ENCODE results near the gene SYNGR4.

The SYNGR4 gene

DNA sequence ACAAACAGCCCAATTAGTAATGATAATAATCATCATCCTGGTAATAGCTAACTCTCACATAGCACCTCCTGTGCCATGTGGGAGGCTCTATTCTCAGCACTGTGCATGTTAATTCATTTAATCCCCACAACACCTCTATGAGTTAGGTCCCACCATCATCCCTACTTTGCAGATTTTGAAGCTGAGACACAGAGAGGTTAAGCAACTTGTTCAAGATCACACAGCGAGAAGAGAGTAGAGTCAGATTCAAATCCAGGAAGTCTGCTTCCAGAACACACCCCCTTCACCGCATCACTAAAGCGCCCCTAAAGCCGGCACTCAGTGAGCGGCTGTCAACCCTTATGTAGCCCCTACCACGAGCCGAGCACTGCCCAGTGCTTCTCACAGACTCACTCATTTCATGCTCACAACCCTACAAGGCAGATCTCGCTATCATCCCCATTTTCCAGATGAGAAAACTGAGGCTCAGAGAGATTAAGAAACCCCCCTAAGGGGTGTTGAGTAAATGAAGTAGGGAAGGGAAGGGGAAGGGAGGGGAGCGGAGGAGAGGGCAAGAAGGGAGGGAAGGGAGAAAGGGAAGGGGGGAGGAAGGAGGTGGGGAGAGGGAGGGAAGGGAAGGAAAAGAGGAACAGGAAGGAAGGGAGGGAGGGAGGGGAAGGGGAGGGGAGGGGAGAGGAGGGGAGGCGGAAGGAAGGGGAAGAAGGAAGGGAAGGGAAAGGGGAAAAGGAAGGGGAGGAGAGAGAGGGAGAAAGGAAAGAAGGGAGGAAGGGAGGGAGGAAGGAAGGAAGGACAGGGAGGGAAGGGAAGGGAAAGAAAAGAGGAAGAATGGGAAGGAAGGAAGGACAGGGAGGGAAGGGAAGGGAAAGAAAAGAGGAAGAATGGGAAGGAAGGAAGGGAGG is 22.4 kb upstream of the SYNGR4 start:
- no peak for DNase-seq (ENCODE audit: low read depth in 2 of 2)

DNA sequence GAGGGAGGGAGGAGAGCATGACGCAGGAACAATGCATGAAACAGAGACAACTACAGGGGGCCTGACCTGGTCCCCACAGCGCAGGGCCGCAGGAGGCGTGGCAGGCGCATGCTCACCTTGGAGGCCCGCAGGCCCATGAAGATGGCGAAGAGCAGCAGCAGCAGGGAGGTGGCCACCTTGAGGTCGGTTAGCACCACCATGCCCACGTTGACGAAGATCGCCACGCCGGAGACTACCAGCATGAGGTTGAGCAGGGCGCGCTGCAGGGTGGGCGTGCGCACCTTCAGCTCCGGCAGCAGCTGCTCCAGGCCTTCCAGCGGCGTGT is 21.8 kb upstream of the SYNGR4 start:
- no peak for DNase-seq (ENCODE audit: low read depth in 2 of 2)

DNA sequence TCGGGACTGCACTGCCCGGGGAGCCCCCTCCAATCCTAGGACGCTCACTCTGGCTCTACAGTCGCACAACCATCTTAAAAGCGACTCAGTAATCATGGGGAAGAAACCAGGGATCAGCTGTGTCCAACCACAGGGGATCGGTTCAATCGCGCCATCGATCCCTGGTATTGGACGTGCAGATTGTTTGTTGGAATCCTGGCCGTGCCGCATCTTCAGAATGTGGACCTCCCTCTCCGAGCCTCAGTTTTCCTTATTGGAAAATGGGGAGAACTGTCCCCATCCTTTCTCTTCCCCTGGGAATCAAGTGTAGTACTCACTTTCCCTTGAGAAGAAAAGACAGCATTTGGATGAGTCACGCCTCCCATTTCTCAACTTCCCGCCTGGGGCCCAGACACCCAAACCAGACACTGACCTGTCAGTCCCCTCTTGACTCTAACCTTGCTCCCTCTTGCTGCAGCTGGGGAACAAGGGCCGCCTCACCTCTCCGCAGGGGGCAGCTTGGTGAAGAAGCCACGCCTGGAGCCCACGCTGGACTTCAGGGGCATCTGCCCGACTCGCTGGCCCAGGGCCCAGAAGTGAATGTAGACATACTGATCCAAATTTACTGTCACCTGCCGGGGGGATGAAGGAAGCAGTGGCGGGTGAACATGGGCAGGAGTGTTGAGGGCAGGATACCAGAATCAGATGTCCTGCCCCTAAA is 21.2 kb upstream of the SYNGR4 start:
- no peak for DNase-seq (ENCODE audit: low read depth in 2 of 2)

DNA sequence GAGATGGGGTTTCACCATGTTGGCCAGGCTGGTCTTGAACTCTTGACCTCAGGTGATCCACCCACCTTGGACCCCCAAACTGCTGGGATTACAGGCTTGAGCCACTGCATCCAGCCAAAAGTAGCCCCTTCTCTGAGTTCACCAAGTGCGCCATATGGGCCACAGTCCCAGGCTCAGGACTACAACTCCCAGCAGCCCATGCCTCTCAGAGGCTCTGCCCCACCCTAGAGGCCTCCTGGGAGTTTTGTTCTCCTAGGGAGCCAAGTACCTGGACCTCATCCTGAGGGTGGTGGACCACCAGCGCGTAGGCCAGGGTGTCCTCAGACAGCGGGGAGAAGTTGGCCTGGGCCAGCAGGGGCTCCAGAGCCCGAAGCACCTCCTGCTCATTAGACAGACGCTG is 19.3 kb upstream of the SYNGR4 start:
- no peak for DNase-seq (ENCODE audit: low read depth in 2 of 2)

DNA sequence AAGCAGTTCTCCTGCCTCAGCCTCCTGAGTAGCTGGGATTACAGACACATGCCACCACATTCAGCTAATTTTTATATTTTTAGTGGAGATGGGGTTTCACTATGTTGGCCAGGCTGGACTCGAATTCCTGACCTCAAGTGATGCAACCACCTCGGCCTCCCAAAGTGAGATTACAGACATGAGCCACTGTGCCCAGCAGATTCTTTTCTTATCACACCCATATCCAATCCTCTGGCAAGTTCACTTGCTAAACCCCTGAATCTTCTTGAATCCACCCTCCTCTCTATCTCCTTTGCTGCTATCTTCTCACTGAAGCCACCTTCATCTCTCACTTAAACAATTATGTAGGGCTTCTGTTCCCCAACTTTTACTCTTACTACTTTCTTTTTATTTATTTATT is 18.0 kb upstream of the SYNGR4 start:
- no peak for DNase-seq (ENCODE audit: low read depth in 2 of 2)

DNA sequence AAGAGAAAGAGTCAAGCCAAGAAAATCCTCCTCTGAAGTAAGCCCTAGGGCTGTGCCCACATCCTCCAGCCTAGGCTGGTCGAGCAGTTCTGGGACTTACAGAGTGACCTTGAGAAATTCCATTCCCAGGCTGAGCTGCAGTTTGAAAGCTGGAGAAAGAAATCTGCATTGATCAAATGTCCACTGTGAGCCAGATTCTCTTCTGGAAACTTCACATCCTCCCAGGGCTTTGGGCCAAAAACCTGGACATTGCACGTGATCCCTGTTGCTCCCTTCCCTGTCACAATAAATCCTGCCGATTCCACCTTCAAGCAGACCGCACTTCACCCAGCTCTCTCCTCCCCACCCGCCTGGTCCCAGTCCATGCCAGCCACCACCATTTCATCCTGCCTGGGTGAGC is 16.1 kb upstream of the SYNGR4 start:
- DNase-seq (ENCODE audit: low read depth in 2 of 2) = no peak

DNA sequence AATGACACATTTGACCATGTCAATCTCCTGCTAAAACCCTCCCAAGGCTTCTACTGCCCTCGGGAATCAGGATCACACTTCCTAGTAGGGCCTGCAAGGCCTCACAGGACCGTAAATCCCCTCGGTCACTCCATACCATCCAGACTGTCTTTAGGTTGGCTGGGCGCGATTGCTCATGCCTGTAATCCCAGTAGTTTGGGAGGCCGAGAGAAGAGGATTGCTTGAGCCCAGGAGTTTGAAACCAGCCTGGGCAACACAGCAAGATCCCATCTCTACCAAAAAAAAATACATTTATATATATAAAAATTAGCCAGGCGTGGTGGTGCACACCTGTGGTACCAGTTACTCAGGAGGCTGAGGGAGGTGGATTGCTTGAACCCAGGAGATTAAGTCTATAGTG is 15.4 kb upstream of the SYNGR4 start:
- no peak for DNase-seq (ENCODE audit: low read depth in 2 of 2)

DNA sequence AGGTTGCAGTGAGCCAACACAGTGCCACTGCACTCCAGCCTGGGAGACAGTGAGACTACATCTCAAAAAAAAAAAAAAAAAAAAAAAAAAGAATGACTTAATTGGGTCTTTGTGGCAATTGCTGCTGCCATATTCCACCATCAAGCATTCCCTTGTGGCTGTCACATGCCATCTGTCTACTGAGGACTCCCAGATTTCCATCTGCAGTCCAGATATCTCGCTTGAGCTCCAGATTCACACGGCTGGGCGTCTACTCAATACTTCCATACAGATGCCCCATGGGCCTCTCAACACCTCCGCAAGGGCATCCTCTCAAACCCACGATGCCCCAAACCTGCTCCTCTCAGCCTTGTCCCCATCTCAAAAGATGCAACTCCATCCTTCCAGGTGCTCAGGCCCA is 13.3 kb upstream of the SYNGR4 start:
- DNase-seq (ENCODE audit: low read depth in 2 of 2) = no peak

DNA sequence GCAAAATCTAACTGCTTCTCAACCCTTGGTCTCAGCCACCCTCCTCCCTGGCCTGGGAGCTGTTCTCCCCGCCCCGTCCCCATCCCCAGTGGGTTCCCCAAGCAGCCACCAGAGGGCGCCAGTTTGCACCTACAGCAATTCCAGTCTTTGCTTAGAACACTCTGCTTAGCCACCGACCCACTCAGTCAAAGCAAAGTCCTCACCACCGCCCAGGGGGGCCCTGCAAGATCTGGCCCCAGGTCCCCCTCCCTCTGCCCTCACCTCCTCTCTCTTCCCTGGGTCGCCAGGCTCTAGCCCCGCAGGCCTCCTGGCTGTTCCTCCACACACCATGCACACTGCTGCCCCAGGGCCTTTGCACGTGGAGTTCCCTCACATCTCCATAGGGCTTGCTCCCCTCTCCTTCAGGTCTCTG is 12.8 kb upstream of the SYNGR4 start:
- peak; percentile 76 to 80 for DNase-seq (ENCODE audit: low read depth in 2 of 2)

DNA sequence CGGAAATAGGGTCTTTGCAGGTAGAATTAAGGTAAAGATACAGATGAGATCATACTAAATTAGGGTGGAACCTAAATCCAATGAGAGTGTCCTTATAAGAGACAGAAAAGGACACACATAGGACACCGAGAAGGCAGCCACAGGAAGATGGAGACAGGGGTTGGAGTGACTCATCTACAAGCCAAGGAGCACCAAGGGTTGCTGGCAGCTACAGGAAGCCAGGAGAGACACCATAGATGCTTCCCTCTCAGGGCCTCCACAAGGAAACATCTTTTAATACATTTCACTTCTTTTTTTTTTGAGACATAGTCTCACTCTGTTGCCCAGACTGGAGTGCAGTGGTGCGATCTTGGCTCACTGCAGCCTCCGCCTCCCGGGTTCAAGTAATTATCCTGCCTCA is 10.5 kb upstream of the SYNGR4 start:
- no peak for DNase-seq (ENCODE audit: low read depth in 2 of 2)

DNA sequence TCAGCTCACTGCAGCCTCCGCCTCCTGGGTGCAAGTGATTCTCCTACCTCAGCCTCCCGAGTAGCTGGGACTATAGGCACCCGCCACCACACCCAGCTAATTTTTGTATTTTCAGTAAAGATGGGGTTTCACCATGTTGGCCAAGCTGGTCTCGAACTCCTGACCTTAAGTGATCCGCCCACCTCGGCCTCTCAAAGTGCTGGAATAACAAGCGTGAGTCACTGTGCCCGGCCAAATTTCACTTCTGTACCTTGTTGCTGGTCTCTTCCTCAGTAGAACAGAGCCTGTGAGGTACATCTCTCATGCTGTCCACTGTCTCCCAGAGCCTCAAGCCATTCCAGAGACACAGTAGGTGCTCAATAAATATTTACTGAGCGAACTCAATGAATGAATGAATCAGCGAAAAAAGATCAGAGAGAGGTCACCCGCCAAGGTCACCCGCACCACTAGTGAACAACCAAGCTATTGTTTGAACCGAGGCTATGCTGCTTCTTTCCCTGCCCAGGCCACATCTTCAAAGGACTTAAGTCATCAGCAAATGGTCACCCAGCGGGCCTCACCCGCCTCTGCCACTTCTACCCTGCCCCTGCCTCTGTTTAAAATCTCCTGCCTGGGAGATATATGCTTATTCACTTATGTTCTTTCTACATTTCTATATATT is 9.7 kb upstream of the SYNGR4 start:
- no peak for DNase-seq (ENCODE audit: low read depth in 2 of 2)

DNA sequence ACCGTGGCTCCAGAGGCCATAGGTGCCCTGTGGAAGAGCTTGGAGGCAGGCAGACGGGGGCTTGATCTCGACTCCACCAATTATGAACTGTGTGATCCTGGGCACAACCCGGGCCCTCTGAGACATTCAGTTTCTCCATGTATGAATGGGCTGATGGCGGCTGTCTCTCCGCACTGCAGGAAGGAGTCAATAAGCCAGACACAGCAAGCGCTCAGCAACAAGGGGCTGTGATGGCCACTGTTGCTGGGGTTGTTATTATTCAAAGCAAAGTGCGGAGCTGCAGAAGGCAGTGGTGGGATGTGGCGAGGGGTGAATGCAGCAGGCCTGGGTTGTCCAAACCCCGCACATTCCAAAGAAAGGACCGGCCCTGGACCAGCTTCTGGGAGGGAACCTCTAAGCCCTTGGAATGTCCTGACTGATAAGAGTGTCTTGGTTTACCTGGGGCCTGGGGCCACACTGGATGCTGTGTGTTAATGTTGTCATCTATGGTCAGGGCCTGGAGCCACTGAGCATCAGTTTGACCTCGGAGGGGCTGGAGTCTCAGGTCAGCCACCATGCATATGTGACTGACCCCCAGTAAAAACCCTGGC is 8.7 kb upstream of the SYNGR4 start:
- no peak for DNase-seq (ENCODE audit: low read depth in 2 of 2)

DNA sequence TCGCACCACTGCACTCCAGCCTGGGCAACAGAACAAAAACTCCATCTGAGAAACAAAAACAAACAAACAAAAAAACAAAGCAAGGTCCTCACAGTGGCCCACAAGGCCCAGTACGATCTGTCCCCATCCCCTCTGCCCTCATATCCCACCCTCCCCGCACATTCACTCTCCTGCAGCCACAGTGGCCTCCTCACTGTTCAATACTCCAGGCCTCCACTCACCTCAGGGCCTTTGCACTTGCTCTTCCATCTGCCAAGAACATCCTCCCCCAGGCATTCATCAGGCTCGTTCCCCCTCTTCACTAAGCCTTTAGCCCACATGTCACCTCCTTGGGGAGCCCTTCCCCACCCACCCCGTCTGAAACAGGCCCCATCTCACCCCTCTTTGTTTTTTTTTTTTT is 5.0 kb upstream of the SYNGR4 start:
- no peak for DNase-seq (ENCODE audit: low read depth in 2 of 2)

DNA sequence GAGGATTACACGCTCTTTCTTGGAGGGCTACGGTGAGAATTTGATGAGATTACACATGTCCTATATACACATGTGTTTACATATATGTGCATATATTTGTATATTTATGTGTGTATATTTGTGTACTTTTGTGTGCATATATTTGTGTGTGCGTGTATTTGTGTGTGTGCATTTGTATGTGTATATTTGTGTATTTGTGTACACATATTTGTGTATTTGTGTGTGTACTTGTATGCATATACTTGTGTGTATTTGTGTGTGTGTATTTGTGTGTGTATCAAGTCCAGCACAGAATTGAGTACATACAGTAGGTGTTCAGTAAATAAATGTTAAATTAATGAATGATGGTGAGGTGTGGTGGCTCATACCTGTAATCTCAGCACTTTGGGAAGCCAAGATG is 2.3 kb upstream of the SYNGR4 start:
- no peak for DNase-seq (ENCODE audit: low read depth in 2 of 2)

DNA sequence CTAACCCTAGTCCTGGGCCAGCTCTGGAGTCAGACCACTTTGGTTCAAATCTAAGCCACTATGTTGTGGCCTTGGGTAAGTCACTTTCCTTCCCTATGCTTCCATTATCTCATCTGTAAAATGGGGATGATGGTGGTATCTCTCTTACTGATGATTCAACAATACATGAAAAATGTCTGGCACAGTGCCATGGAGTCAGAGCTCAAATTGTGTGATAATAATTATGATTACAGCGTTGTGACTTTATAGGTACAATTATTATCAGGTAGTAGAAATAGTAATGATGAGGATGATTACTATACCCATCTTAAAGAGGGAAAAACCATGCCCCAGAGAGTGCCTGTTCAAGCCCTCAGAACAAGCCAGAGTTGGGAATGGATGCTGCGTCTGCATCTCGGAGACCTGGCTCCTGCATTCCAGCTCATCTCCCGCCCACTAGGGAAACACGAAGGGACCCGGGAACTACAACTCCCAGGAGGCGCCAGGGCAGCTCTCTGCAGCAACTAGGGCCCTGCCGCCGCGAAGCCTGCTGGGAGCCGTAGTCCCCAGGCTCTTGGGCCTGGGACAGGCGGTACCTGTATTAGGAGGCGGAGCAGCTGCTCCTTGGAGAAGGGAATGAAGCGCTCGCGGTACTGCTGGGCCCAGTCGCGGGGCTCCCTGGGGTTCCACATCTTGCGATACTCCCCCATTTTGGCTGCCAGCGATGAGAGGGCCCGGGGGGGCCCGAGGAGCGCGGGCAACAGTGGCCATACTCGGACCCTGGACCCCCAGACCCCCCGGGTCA is 1.3 kb upstream of the SYNGR4 start:
- DNase-seq (ENCODE audit: low read depth in 2 of 2) = peak; percentile 72 to 86

DNA sequence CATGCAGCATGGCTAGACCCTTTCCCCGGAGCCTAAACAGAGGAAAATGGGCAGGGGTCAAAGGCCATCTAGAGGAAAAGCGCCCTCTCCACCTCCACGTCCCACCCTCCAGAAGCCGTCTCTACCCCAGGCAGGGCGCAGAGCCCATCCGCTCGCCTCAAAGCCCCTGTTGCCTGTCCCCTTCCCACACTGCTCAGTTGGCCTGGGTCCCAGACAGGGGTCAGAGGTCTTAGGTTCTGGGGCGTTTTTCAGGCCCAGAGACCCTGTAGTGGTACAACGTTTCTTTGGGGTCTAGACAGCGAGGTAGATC is 712 bp upstream of the SYNGR4 start:
- DNase-seq (ENCODE audit: low read depth in 2 of 2) = no peak

DNA sequence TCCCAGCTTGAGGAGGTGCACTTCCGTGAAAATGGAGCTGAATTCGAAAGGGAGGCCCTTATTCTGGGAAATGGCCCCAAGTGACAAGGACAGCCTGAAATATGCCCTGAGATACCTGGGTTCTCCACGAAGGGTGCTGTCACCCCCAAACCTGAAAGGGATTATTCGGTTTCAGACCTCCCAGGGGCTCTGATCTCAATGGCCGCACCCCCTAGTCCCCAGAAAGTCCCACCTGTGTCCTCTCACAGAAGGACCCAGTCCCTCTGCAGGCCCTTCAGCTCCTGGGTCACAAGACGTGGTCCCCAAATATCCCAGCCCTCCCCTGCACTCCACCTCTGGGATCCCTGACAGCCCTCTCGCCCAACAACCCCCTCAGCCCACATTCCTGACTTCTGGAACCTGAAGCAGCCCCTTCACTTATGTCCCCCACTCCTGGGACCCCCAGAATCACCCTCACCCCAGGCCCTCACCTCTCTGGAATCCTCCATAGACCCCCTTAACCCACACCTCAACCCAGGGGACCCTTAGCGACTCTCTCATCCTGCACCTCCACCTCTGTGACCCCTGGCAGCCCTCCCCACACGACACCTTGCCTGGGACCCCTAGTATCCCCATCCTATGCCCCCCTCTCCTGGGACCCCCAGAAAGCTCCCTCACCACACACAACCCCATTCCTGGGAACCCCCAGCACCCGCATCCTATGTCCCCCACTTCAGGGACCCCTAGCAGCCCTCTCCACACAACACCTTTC is 606 bp downstream of the SYNGR4 start:
- no peak for DNase-seq (ENCODE audit: low read depth in 2 of 2)

DNA sequence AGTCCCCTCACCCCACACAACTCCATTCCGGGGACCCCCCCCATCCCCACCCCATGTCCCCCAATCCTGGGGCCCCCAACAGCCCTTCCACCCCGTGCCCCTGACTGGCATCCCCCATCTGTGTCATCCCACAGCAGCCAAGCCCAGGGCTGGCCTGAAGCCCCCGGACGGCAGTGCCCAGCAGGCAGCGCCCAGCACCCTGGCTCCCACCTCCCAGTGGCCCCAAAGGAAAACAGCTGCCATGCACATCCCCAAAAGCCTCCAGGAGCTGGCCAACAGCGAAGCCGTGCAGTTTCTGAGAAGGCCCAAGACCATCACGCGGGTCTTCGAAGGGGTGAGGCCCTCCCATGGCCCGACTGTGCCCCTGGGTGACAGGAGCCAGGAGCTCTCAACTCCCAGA is 1.4 kb downstream of the SYNGR4 start:
- no peak for DNase-seq (ENCODE audit: low read depth in 2 of 2)

DNA sequence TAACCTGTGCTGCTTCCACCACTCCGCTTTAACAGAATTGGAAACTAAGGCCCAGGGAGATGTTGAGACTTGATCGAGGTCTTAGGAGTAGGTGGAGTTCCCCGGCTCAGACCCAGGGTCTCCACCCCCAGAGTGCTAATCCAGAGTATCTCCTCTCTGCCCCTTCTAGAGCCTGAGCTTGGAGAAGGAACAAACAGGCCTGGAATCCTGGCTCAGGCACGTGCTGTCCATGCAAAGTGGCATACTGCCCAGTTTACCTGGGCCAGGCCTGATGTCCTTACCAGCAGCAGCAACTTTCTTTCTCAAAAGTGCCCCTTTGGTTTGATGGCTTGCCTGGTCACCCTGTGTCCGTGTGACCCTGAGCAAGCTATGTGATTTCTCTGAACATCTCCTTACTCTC is 3.7 kb downstream of the SYNGR4 start:
- no peak for DNase-seq (ENCODE audit: low read depth in 2 of 2)

DNA sequence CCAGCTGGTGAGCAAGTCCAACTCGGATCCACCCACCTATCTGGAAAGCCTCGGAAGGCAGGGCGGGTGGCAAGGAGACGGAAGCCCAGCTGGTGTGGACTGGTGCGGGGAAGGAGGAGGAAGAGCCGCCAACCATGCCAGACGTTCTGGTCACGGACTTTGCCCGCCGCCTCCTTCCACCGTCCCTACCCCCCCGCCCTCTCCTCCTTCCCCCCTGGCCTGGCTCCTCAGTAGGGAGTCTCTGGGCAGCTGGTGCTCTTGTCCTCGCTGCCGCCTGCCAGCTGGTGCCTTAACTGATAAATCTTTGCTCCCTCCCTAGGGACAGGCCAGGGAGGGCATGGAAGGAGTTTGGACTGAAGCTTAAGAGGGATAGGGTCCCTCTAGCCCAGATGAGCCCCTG is 4.8 kb downstream of the SYNGR4 start:
- no peak for DNase-seq (ENCODE audit: low read depth in 2 of 2)

DNA sequence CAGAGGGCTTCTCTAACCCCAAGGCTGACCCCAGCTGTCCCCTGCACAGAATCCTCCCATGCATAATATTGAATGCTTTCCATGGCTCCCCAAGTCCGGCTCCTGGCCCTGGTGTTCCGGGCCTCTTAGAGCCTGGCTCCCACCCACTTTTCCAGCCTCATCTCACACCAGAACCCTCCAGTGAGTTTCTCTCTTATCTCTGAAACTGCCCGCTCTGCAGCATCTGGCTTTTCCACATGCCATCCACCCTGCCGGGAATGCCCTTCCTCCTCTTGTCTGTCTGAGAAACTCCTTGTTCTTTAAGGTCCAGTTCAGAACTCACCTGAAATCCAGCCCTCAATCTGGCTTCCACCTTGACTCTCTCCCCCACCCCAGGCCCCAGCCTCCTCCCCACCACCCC is 6.8 kb downstream of the SYNGR4 start:
- DNase-seq (ENCODE audit: low read depth in 2 of 2) = no peak

Data from activated CD4-positive, alpha-beta T cell treated with anti-CD3 and anti-CD28 coated beads for 24 hours (primary cell).